Measurements from ENCODE around the gene PTPRN2. TPM values are rescaled to one million over a fixed set of nuclear protein-coding genes. Genes with fewer than 3 reads are reported as not detected.

Gene PTPRN2
- total RNA-seq, 1 experiment from 2014 or later, result 2.1 TPM

DNA sequence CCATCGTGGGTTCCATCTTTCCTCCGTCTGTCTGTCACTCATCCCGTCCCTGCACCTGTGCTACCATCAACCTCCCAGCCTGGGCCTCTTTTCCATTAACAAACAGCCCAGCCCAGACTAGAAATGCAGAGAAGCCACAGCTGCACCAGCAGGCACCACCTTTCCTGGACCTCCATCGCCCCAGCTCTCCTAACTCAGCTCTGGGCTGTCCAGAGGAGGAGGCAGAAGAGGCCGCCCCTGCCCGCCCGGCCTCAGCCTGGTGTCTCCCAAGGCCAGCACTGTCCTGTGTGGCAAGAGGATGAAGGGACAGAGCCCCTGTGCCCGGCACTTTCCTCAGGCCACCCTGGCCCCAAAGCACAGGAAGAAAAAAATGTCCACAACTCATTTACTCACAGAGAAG lies 225.6 kb downstream of the PTPRN2 start:
- Histone ChIP-seq H3K9ac (ENCODE audit: low read length) (no peak overlapping the region), H3K4me2 (ENCODE audit: low read length) (no peak overlapping the region), H3K36me3 (ENCODE audit: control insufficient read depth in 1 of 2, insufficient read depth in 2 of 2, low read length in 2 of 2) (no peaks in the 10 kb centered on the region), H3K27me3 (ENCODE audit: insufficient read depth, low read length) (no peaks in the 10 kb centered on the region), H3K4me1 (ENCODE audit: control insufficient read depth in 1 of 2, insufficient read depth in 2 of 2, low read length in 2 of 2) (no peaks in the 10 kb centered on the region), H2AFZ (ENCODE audit: low read depth, low read length, poor library complexity, severe bottlenecking) (no peak overlapping the region), H3K4me3 (replicated peaks in 1 of 2; ENCODE audit: low read depth in 1 of 2, low read length in 2 of 2) (no peak overlapping the region), H3K79me2 (ENCODE audit: insufficient read depth, low read length) (no peaks in the 10 kb centered on the region), H3K9me2 (ENCODE audit: insufficient read depth) (no peaks in the 10 kb centered on the region), H4K20me1 (ENCODE audit: insufficient read depth) (no peaks in the 10 kb centered on the region), H3K27ac (ENCODE audit: low read depth, low read length) (no peak overlapping the region), H3K9me3 (ENCODE audit: control insufficient read depth in 1 of 2, insufficient read depth in 1 of 2, low read depth in 1 of 2, low read length in 2 of 2) (no peaks in the 10 kb centered on the region)
- RAD21 ChIA-PET (ENCODE audit: low non-redundant PET in 1 of 2, low total read pairs in 2 of 2, uncharacterized antibody in 2 of 2, unreplicated experiment in 2 of 2), result no interaction called here
- ATAC-seq (no peak), DNase-seq (ENCODE audit: low read depth, low spot score) (no peak)
- intact Hi-C loops (cut with micrococcal nuclease), result no loop called here
- BruUV-seq (replicated peaks), result no TSS peak
- TF ChIP-seq RAD21 (IDR thresholded peaks at IDR 0.05; ENCODE audit: low read depth), result no peak
- TF ChIP-seq CBX3 (IDR thresholded peaks at IDR 0.05; ENCODE audit: low read depth), result no peak
- TF ChIP-seq, protein P1, sequence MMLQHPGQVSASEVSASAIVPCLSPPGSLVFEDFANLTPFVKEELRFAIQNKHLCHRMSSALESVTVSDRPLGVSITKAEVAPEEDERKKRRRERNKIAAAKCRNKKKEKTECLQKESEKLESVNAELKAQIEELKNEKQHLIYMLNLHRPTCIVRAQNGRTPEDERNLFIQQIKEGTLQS (IDR thresholded peaks at IDR 0.05), result no peak
- no peak for TF ChIP-seq SIN3A (IDR thresholded peaks at IDR 0.05; ENCODE audit: low read depth)
- no peak for TF ChIP-seq SRF (IDR thresholded peaks at IDR 0.05; ENCODE audit: low read depth)
- TF ChIP-seq, protein P2, sequence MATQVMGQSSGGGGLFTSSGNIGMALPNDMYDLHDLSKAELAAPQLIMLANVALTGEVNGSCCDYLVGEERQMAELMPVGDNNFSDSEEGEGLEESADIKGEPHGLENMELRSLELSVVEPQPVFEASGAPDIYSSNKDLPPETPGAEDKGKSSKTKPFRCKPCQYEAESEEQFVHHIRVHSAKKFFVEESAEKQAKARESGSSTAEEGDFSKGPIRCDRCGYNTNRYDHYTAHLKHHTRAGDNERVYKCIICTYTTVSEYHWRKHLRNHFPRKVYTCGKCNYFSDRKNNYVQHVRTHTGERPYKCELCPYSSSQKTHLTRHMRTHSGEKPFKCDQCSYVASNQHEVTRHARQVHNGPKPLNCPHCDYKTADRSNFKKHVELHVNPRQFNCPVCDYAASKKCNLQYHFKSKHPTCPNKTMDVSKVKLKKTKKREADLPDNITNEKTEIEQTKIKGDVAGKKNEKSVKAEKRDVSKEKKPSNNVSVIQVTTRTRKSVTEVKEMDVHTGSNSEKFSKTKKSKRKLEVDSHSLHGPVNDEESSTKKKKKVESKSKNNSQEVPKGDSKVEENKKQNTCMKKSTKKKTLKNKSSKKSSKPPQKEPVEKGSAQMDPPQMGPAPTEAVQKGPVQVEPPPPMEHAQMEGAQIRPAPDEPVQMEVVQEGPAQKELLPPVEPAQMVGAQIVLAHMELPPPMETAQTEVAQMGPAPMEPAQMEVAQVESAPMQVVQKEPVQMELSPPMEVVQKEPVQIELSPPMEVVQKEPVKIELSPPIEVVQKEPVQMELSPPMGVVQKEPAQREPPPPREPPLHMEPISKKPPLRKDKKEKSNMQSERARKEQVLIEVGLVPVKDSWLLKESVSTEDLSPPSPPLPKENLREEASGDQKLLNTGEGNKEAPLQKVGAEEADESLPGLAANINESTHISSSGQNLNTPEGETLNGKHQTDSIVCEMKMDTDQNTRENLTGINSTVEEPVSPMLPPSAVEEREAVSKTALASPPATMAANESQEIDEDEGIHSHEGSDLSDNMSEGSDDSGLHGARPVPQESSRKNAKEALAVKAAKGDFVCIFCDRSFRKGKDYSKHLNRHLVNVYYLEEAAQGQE (IDR thresholded peaks at IDR 0.05; ENCODE audit: low read depth), result no peak
- no peak for TF ChIP-seq EGR1 (IDR thresholded peaks at IDR 0.05; ENCODE audit: low read depth)
- no peak for TF ChIP-seq EZH2phosphoT487 (IDR thresholded peaks at IDR 0.05; ENCODE audit: borderline replicate concordance)
- TF ChIP-seq TCF7L2 (IDR thresholded peaks at IDR 0.05; ENCODE audit: borderline replicate concordance, extremely low read depth, insufficient read depth, insufficient read length), result no peak
- no peak for TF ChIP-seq ELF1 (IDR thresholded peaks at IDR 0.05; ENCODE audit: borderline replicate concordance, low read depth)
- no peak for TF ChIP-seq CEBPB (IDR thresholded peaks at IDR 0.05; ENCODE audit: low read depth)
- no peak for TF ChIP-seq SP1 (IDR thresholded peaks at IDR 0.05; ENCODE audit: low read depth)
- no peak for TF ChIP-seq ZNF274 (IDR thresholded peaks at IDR 0.05; ENCODE audit: low read depth, low read length)
- TF ChIP-seq YY1 (IDR thresholded peaks at IDR 0.05; ENCODE audit: extremely low read depth, insufficient replicate concordance, low read depth, low read length), result no peak
- no peak for TF ChIP-seq POLR2AphosphoS5 (IDR thresholded peaks at IDR 0.05; ENCODE audit: low read depth, low read length)
- TF ChIP-seq EZH2 (IDR thresholded peaks at IDR 0.05), result no peak
- TF ChIP-seq, protein P3, sequence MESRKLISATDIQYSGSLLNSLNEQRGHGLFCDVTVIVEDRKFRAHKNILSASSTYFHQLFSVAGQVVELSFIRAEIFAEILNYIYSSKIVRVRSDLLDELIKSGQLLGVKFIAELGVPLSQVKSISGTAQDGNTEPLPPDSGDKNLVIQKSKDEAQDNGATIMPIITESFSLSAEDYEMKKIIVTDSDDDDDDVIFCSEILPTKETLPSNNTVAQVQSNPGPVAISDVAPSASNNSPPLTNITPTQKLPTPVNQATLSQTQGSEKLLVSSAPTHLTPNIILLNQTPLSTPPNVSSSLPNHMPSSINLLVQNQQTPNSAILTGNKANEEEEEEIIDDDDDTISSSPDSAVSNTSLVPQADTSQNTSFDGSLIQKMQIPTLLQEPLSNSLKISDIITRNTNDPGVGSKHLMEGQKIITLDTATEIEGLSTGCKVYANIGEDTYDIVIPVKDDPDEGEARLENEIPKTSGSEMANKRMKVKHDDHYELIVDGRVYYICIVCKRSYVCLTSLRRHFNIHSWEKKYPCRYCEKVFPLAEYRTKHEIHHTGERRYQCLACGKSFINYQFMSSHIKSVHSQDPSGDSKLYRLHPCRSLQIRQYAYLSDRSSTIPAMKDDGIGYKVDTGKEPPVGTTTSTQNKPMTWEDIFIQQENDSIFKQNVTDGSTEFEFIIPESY (IDR thresholded peaks at IDR 0.05; ENCODE audit: extremely low read depth, insufficient replicate concordance, low read length), result no peak
- POLR2A ChIA-PET, result no interaction called here
- CTCF ChIA-PET, result no interaction called here
